ENCODE results near the gene TIGD3. TPM values are rescaled to one million over a fixed set of nuclear protein-coding genes. Genes with fewer than 3 reads are reported as not detected.

TIGD3 gene
- total and polyA plus RNA-seq, 9 of the 15 experiments (the other 6 are each of a cell fraction or from before 2014, with no cell fraction given): 0.06 to 1.3 (median 0.56) TPM

DNA sequence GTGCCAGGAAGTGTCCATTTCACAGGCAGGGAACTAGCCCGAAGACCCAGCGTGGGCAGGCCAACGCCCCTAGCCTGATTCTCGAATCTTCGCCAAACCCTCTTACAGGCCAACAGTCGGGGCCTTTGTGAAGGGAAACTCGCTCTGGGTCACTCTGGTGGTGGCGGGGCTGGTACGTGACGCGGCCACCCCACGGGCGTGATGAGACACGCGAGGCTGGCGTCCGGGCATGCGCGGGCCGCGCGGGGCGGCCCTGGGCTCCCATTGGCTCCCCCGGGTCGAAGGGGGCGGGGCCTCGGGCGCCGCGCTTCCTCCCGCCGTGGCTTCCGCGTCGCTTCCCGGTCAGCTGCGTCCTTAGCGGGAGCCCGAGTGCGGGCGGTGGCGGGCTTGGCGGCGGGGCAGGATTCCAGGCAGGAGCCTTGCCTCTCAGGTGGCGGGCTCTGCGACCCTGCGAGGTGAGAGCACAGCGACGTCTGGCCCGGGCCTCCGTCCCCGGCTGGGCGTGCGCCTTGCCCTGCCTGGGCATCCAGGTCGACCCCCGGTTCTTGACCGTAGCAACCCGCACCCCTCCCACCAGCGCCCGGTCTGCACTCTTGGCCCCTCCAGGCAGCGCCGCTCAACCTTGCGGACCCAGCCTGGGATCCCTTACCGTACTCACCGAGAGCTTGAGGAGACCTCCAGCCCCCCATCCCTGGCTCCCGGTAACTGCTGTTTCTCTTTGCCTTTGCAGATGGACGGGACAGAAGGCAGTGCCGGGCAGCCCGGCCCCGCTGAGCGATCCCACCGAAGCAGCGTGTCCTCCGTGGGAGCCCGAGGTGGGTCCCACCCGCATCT, 32.0 kb downstream of the TIGD3 start, which contains the start of gene FRMD8 (continued):
- TF ChIP-seq, protein P1, sequence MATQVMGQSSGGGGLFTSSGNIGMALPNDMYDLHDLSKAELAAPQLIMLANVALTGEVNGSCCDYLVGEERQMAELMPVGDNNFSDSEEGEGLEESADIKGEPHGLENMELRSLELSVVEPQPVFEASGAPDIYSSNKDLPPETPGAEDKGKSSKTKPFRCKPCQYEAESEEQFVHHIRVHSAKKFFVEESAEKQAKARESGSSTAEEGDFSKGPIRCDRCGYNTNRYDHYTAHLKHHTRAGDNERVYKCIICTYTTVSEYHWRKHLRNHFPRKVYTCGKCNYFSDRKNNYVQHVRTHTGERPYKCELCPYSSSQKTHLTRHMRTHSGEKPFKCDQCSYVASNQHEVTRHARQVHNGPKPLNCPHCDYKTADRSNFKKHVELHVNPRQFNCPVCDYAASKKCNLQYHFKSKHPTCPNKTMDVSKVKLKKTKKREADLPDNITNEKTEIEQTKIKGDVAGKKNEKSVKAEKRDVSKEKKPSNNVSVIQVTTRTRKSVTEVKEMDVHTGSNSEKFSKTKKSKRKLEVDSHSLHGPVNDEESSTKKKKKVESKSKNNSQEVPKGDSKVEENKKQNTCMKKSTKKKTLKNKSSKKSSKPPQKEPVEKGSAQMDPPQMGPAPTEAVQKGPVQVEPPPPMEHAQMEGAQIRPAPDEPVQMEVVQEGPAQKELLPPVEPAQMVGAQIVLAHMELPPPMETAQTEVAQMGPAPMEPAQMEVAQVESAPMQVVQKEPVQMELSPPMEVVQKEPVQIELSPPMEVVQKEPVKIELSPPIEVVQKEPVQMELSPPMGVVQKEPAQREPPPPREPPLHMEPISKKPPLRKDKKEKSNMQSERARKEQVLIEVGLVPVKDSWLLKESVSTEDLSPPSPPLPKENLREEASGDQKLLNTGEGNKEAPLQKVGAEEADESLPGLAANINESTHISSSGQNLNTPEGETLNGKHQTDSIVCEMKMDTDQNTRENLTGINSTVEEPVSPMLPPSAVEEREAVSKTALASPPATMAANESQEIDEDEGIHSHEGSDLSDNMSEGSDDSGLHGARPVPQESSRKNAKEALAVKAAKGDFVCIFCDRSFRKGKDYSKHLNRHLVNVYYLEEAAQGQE (IDR thresholded peaks at IDR 0.05; ENCODE audit: borderline replicate concordance): no peak
- TF ChIP-seq, protein P1 (CRISPR knock-in tag; IDR thresholded peaks at IDR 0.05; ENCODE audit: low read depth): 0 out of 2 replicates have a peak, but pooled peaks have one; percentile 53
- TF ChIP-seq ZMIZ1 (IDR thresholded peaks at IDR 0.05; ENCODE audit: low read depth in 2 of 2, low read length in 2 of 2) (0 out of 4 replicates have a peak, but pooled peaks of 1 of the 2 experiments have one; percentile 9), ATF7 (IDR thresholded peaks at IDR 0.05) (peak; percentile 59; the same call in 1 of the 2 replicates), CREB1 (IDR thresholded peaks at IDR 0.05) (no peak; the same call in 1 of the 2 replicates), CREB1 (CRISPR knock-in tag; IDR thresholded peaks at IDR 0.05) (peak; percentile 66; the same call in 1 of the 2 replicates), ZNF146 (CRISPR knock-in tag; IDR thresholded peaks at IDR 0.05; ENCODE audit: unreplicated experiment) (no peak), CREB3L1 (IDR thresholded peaks at IDR 0.05; ENCODE audit: borderline replicate concordance, low read depth) (no peak), TAF9B (IDR thresholded peaks at IDR 0.05; ENCODE audit: partially characterized antibody) (no peak), ZNF121 (CRISPR knock-in tag; conservative IDR thresholded peaks at IDR 0.05) (no peak), ZNF431 (CRISPR knock-in tag; IDR thresholded peaks at IDR 0.05) (0 out of 2 replicates have a peak, but pooled peaks have one; percentile 41), SMC3 (conservative IDR thresholded peaks at IDR 0.05; ENCODE audit: insufficient read depth, low read depth, low read length) (0 out of 2 replicates have a peak, but pooled peaks have one; percentile 24), TCFL5 (CRISPR knock-in tag; conservative IDR thresholded peaks at IDR 0.05) (no peak; the same call in 1 of the 2 replicates)
